ENCODE measurements around the gene NME4.

DNA sequence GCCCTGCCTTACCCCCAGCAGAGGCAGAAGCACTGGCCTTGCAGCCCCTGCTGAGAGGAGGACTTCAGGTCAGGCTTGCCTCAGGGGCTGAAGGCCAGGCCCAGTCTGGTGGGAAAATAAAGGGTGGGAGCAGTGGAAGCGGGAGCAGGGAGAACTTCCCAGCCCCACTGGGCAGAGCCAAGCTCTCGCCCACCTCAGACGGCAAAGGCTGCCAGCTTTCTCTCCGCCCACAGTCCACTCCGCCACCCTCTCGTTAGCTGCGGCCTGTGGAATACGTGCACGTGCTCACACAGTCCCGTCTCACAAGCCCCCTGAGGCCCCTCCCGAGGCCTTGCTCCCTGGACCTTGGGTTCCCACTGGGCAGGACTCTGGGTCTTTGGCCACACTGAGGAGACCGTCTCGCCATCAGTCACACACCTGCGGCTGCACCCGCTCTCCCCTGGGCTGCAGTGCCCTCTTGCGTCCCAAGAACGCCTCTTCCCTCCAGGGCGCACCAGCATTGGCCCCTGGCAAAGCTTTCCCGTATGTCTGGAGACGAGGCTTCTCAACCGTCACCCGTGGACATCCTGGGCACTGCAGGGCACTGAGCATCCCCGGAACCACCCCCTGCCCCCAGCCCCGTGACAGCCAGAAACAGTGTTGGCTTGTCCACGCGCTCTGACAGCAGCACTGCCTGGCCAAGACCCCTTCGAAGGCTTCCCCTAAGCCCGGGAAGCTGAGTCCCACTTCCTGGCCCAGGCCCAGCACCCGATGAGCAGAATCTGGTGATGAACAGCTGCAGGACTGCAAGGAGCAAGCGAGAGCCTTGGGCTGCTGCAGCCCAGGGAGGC, 34.9 kb upstream of the NME4 start:
- TF ChIP-seq CTCF (conservative IDR thresholded peaks at IDR 0.05 in 1 of 2, IDR thresholded peaks at IDR 0.05 in 1 of 2; ENCODE audit: extremely low read depth in 1 of 2, insufficient read depth in 1 of 2, low read depth in 1 of 2, low read length in 2 of 2) (peak; percentile 88 to 96), EZH2 (IDR thresholded peaks at IDR 0.05; ENCODE audit: borderline replicate concordance, low read length) (no peak)

Measured in mammary epithelial cell (primary cell).